Right lobe of liver (tissue), 4 donors: ENCODE data around the gene KCNAB3.

Experiments
- CTCF ChIP-seq, 4 donors: fragments of 200-600 bp in 3 of 4; fragments of 450-650 bp in 1 of 4; IDR thresholded peaks; one replicate each; pipeline versions ENCODE4 v1.5.1 to v1.8.0; 2016 to 2022; ENCODE audit warnings: antibody characterized with exemption in 4 of 4, mild to moderate bottlenecking in 2 of 4
- POLR2A ChIP-seq: fragments of 450-650 bp; IDR thresholded peaks from one replicate; pipeline ENCODE4 v1.6.1; 2017; ENCODE audit warnings: antibody characterized with exemption, mild to moderate bottlenecking
- donor health status: DM: no; HTN: no; CAD: no.
- donor health status: DM: no; HTN: no; CAD: no.
- donor health status: DM: no; HTN: yes; CAD: no.

DNA sequence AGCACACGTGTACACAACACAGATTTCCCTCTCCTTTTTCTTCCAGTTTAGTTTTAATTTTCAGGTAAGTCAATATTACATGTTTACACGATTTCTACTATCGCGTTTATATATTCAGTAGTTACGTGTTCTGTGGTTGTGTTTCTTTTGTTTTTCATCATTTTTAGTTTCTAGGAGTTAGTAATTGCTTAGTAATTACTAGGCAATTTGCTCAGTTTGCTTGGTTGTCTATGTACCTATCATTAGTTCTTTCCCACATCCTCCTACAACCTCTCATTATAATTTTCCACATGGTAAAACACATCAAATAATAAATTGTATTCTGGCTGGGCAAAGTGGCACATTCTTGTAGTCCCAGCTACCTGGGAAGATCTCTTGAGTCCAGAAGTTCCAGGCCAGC lies 48.1 kb upstream of the KCNAB3 start:
- TF ChIP-seq CTCF (IDR thresholded peaks at IDR 0.05): no peak
- no peak for TF ChIP-seq POLR2A
